ENCODE results near the gene GCC1.
A peak's percentile ranks its signal among the peaks of the same experiment; 100 is the strongest.
"Not testable (repeated sequence)": the region's sequence is repeated elsewhere in the genome, so short reads cannot be mapped to it uniquely, and the experiment has no call there.

The GCC1 gene

DNA sequence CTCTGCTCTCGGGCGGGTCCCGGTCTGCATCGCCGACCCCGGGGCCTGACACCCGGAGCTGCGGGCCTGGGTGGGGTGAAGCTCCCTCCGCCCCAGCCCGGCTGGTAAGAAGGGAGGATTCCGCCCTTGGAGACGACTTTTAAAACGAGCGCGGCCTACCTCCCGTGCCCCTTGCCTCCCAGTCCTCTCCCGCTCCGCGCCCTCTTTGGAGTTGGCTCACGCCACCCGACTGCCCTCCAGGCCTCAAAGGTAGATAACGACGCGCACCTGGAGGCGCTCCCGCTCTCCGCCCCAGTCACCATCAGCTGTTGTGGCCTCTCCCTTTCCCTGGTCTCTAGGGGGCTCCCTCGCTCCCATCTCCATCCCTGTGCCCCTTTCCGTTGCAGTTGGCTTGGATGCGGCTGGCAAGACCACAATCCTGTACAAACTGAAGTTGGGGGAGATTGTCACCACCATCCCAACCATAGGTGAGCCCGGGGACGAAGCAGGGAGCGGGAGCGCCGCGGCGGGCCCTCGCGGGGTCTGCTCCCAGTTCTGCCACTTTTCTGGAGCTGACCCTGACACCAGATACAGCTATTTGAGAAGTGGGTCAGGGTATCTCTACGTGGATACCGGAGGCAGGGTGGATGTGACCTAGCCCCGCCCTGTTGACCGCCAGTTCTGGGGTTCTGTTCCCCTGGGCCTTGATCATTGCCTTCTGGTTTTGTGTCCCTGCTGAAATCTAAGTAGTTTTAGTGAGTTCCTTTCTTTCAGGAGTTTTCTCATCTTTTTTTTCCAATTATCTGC is 3.5 kb upstream of the GCC1 start:
- no peak for DNase-seq

DNA sequence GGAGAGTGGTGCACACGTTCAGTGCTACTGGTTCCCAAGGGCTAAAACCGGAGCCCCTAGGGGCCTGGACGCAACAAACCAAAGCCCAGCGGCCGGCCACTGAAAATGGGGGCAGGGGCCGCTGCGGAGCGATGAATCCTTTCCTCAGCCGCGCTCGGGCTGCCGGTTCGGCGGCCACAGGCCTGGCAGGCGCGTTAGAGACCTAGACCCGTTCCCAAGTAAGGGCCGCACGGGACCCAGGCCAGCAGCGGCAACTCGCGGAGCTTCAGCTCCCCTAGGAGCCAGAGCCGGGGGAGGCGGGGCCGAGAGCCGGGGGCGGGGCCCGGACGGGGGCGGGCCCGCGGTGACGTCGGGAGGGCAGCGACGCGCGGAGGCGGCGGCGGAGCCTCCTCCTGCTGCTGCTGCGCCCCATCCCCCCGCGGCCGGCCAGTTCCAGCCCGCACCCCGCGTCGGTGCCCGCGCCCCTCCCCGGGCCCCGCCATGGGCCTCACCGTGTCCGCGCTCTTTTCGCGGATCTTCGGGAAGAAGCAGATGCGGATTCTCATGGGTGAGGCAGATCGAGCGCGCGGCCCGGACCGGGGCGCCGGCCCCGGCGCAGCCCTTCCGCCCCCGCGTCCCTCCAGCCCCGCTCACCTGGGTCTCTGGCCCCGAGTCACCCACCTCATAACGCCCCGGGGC is 2.8 kb upstream of the GCC1 start, which contains the start of gene ARF5:
Gene ARF5 (plus strand): TSS at position 393 of the 678 bp plus-strand sequence. CDS start 88 bp downstream, at position 481.
- peak; percentile 61 to 65 for DNase-seq

DNA sequence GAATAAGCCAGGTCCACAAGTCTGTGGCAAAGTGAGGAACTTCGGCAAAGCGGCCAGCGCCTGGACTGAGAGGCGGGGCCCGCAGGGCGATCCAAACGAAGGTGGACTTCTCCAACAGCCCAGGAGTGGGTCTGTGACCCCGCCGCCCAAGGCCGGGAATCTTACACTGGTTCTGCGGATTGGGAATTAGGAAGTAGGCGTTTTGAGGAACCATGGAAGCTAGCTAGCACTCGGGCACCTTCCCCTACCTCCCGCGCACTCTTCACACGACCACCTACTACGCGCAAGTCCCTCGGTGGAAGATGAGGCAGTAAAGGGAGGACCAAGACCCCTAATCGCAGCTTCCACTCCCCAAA is 2.2 kb upstream of the GCC1 start:
- DNase-seq = no peak

DNA sequence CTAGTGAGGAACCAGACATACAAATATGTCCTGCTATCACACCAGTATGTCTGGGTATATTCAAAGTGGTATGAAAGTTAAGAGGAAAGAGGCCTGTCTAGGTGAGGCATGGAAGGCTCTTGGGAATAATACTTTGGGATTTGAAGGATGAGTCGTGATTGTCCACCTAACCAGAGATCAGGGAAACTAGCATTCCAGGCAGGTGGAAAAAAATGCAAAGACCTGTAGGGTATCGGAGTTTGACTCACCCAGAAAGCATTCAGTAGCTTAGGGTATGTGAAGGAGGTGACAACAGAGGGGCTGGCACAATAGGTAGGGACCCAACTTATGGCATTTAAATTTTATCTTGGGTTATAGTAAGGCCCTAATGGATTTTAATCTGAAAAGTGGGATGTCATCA is 950 bp upstream of the GCC1 start:
- no peak for DNase-seq

DNA sequence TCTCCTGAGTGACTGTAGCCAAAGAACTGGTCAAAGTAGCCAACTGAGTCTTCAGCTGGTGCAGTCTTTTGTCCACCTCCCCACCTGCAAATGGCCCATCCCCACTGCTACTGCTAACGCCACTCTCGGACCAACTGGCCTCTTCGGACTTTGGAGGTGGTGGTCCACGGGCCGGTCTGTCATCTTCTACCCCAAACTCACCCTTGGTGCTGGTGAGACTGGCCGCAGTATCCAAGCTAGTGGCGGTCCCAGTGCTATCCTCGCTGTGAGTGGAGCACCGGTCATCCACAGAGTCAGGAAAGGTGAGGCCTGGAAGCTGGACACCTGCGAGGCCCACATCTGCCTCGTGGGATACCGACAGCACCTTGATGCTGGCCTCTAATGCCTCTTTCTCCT is 750 bp downstream of the GCC1 start:
- DNase-seq = no peak

DNA sequence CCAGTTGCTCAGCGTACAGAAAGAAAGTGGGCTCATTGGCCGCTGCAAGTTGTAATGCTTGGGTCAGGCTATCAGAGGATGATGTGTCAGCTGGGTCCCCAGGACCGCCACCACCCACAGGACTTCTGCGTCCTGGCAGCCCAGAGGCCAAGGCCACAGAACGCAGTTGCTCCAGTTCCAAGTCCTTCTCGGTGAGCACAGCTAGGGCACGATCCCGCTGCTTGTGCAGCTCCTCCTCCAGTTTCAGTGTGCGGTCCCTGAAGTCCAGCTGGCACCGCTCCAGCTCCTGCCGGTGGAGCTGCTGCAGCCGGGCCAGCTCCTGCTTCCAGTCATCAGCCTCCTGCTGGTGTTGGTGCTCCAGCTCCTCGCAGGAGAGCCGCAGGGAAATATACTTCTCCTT is 3.0 kb downstream of the GCC1 start:
- DNase-seq = no peak

DNA sequence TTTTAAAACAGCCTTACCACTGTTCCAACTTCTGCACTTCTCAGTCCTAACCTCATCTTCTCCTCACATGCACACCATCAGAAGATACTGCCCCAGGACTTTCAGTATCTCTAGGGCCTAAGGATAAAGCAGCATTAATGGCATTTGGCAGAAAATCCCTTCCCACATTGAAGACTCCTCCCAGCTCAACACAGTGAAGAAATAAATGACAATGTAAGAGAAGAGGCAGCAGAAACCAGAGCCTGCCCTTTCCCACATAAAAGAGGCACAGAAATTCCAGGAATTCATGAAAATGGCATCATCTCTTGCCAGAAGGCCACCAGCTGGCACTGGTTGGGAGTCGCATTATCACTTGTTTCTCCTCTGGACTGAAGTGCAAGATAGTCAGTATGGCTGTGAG is 3.7 kb downstream of the GCC1 start:
- no peak for DNase-seq

DNA sequence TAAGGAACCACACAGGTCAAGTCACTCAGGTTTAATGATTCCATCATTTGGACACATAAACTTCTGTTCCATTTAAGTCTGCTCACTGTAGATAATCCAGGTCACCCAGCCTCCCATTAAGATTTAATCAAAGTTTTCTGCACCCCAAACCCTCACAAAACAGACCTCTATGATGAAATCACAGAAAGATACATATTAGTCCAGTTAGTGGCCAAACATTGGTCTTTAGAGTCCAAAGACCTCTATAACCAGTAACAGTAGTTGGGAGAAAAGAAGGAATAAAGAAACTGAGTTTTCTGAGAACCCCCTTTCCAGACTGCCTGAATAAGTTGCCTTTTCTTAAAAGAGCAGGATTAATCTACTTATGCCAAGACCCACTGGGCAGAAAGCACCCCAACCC is 4.8 kb downstream of the GCC1 start:
- no peak for DNase-seq

DNA sequence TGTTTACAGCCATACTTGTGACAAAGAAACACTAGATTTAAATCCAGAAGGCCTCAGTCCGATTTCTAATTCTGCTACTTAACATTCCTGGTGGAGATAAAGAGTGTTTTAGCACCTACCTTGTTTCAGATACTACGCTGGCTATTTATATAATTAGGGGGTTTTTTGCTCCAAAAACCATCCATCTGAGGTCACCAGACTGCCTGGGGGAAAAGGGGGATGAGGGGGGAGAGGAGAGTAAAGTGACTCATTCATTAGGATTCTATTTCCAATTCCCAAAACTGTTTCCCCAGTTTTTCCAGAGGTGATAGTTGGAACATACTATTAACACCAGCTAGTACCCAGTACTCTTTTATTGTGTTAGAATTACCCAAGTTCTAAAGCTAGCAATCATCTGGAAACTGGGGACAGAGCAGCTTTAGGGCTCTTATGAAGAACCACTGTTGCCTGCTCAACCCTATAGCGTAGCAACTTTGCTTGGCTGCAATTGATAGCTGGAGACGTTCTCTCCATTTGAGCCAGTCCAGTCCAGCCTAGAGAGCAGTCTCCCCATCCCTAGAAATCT is 6.6 kb downstream of the GCC1 start:
- DNase-seq = no peak

DNA sequence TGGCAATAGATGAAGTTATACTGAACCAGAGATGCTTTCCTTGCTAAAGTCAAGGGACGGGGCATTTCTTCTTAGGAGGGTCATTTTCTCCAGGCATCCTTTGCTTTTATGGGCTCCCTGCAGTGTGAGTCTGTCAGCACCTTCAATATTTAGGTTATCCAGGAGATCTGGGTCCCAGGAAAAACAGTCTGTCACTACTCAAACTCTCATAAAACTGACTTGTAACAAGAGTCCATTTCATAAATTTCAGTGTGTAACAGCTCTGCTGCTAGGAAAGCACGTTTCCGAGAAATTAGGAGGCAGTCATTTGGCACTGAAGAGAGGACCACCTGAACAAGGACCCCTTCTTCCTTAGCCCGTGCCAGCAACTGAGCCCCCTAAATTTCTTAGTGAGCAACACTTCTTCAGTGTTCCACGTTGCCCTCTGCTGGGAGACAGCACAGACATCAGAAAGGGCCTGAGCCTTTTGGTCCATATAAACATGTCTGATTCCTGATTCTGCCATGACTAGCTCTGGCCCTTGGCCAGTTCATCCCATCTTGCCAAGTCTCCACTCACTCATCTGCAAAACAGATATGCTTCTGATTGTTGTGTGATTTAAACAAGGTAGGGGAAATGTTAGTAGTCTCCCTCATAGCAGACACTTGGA is 7.2 kb downstream of the GCC1 start:
- no peak for DNase-seq

DNA sequence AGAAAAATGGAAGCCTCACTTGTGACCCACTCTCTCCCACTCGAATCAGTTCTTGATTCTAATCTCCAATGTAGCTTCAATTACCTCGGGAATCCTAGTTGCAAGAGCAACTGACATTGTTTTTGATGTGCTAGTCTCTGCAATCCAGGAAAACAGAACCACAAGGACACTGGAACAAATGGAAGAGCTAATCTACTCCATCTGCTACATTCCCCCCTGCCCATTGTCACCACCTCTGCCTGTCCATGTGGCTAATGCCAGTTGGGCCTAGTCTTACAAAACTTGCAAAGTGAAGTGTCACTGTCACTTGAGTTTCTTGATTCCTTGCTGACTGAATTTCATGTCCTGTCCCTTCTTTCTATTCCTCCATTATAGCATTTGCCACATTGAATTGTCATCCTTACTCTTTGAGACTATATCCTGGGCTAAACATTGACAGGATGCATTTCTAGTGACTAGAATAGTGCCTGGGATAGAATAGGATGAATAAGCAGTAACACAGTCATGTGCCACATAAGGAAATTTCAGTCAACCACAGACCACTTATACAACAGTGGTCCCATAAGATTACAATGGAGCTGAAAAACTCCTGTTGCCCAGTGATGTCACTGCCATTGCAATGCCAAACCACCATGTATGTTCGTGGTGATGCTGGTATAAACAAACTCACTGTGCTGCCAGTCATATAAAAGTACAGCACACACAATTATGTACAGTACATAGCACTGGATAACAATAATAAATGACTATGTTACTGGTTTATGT is 13.5 kb downstream of the GCC1 start:
- no peak for DNase-seq

DNA sequence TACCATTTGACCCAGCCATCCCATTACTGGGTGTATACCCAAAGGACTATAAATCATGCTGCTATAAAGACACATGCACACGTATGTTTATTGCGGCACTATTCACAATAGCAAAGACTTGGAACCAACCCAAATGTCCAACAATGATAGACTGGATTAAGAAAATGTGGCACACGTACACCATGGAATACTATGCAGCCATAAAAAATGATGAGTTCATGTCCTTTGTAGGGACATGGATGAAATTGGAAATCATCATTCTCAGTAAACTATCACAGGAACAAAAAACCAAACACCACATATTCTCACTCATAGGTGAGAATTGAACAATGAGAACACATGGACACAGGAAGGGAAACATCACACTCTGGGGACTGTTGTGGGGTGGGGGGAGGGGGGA is 17.4 kb downstream of the GCC1 start:
- not testable (repeated sequence) for DNase-seq

DNA sequence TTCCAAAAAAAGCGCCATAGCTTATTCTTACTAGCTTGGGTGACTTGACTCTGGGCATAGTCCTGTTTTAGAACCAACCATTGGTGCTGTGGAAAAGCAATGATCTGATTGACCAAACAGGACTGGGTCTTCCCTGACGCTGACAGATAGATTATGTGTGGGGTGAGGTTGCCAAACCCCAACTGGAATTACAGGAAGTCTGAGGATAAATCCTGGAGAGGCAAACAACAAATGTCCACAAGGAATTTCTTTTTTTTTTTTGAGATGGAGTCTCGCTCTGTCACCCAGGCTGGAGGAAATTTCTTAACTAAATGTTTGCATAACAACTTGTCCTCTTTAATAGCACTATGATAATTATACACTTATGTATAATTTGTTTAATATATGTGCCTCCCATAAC is 19.2 kb downstream of the GCC1 start:
- no peak for DNase-seq

DNA sequence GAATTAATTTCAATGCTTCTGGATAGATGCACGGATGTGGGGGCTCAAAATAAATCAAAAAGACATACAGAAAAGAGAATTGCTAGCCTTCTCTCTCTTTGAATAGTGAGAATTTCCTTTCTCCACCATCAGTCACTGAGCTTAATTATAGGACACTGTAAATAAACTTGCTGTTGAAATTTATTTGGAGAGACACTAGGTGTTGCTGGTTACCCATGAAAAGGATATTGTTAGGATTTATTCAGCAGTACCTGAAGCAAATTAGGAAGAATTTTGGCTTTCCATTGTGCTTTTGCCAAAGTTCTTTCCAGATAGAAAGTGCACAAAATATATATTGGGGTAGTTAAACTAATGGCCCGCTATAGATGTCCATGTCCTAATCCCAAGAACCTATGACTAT is 27.6 kb downstream of the GCC1 start:
- DNase-seq = no peak

DNA sequence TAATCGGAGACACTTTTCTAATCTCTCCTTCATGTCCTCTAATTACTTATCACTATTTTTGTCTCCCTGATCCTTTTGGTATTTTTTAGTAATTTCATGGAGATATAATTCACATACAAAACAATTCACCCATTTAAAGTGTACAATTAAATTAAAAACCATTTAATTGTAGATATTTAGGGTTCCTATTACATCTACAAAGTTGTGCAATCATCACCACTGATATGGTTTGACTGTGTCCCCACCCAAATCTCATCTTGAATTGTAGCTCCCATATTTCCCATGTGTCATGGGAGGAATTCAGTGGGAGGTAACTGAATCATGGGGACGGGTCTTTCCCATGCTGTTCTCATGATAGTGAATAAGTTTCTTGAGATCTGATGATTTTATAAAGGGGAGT is 29.0 kb downstream of the GCC1 start:
- no peak for DNase-seq

DNA sequence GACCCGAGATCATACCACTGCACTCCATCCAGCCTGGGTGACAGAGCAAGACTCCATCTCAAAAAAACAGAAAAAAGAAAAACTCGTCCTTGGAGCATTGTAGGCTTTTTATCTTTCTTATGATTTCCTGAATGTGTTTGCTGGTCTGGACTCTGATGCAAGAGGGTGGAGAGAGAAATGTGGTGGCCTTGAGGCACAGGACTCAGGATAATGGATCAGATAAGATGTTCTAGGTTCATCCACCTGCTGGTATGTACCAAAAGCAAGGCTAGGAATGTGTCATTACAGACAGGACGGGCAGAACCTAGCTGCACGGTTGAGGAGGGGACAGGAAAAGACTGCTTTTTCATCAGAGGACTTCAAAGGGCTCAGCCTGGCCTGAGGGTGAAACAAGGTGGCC is 33.5 kb downstream of the GCC1 start:
- no peak for DNase-seq

DNA sequence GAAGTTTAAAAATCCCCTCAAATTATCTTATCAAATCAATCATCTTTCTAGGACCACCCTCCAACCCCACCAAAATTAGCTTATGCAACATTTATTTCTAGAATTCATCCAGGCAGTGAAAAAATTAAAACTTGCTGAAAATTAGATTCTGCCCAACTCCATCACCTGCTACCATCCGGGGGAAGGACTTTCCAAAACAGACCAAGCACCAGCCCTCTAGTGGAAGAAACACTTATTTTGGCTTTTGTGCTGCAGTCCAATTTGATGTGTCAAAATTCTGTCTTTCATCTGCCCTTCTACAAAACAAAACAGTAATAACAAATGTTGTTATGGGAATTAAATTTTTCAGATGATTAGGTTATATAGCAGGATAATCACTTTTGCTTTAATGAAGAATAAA is 35.1 kb downstream of the GCC1 start:
- DNase-seq = no peak

DNA sequence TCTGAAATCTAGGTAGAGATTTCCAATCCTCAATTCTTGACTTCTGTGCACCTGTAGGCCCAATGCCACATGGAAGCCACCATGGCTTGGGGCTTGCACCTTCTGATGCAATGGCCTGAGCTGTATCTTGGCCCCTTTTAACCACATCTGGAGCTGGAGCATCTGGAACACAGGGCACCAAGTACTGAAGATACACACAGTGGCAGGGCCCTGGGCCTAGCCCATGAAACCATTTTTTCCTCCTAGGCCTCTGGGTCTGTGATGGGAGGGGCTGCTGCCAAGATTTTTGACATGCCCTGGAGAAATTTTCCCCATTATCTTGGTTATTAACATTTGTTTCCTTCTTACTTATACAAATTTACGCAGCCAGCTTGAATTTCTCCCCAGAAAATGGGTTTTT is 39.1 kb downstream of the GCC1 start:
- DNase-seq = no peak

DNA sequence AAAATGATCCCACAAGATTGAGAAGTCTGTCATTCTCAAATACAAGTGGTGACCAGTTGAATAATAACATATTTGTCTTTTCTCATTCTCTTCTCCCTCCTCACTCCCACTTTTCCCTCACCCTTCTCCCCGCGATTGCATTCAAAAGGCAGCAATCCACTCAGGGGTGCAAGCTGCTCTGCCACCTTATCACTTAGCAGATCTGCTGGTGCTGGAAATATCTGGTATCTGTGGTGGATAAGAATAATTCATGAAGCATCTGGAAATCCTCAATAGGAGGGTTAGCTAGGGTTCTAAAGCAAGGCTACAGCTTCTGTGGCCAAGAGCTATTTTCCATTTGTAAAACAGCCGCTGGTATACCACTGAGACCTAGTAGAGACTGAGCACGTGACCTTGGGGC is 43.8 kb downstream of the GCC1 start:
- DNase-seq = no peak

DNA sequence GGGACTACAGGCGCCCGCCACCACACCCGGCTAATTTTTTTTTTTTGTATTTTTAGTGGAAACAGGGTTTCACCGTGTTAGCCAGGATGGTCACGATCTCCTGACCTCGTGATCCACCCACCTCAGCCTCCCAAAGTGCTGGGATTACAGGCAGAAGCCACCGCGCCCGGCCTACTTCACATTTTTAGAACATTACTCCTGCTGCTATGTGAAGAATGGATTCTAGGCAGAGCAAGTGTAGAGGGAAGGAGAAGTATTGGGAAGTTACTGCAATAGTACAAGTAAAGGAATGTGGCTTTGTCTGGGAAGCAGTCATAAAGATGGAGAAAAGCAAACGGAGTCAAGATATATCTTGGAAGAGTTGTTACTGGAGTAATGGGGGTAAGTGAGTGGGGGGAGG is 44.9 kb downstream of the GCC1 start:
- DNase-seq = not testable (repeated sequence)

DNA sequence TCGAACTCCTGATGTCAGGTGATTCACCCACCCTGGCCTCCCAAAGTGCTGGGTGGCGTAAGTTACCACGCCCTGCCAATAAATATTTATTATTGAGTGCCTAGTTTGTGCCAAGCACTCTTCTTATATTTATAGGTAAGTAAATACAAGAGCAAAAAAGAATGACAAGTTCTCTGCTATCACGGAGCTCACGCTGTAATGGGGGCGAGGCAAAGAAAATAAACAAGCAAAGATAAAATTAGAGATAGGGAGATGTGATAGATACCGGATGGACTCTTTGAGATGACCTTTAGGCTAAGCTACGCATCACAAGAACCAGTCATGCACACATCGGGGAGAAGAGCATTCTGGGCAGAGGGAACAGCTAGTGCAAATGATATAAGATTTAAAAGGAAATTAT is 46.3 kb downstream of the GCC1 start:
- no peak for DNase-seq

DNA sequence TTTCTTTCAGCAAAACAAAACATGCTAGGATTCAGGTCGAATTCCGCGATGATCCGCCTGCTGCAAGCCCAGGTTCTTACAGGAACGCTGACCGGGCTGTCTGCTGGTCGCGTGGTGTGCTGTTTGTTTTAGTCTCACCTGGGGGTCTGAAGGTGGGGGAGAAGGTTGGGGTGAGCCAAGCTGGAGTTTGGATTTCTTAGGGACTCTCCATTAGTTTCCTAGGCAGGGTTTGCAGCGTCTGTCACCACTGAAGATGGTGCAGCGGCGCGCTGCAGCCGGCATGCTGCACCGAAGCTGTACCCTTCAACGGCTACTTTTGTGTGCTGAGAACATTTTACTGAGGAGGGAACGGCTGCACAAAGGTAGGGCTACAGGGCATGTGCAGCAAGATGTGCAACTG is 48.7 kb downstream of the GCC1 start:
- no peak for DNase-seq

DNA sequence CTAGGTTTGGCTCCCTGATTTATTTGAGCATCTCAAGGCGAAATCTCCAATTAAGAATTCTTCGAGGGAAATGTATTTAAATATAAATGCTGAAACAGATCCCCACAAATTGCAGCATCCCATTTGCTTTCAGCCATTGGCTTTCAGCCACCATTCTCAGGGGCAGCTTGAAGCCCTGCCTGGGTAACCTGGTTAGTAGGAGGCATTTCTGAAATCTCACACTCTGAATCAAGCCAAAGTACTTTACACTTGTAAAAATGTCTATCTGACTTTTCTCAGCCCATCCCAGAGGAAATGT is 49.1 kb downstream of the GCC1 start:
- no peak for DNase-seq
